ENCODE results near the gene CHL1. TPM values are rescaled to one million over a fixed set of nuclear protein-coding genes. Genes with fewer than 3 reads are reported as not detected.

The CHL1 gene
- total and polyA plus RNA-seq, 2 donors (not counting 1 experiment from before 2014, with no cell fraction given) = 6.2 to 18.0 TPM

GRCh38 chr3:249587-250262, 53.2 kb downstream of the CHL1 start:
- Histone ChIP-seq H3K9ac (ENCODE audit: low read length) (no peak overlapping the region), H2AFZ (ENCODE audit: insufficient read depth, low read depth, low read length, poor library complexity, severe bottlenecking) (no peak overlapping the region), H3K36me3 (replicated peaks in 1 of 2; ENCODE audit: control extremely low read depth in 1 of 2, control insufficient read depth in 1 of 2, extremely low read depth in 1 of 2, insufficient read depth in 2 of 2, low read length in 1 of 2) (no peaks in the 10 kb centered on the region), H3K27me3 (replicated peaks in 1 of 4; ENCODE audit: control extremely low read depth in 1 of 4, control insufficient read depth in 3 of 4, insufficient read depth in 4 of 4, low read length in 3 of 4) (no peaks in the 10 kb centered on the region), H4K20me1 (ENCODE audit: control insufficient read depth, insufficient read depth, low read length, poor library complexity, severe bottlenecking) (no peaks in the 10 kb centered on the region), H3K27ac (ENCODE audit: low read length in 2 of 2) (no peak overlapping the region), H3K4me2 (replicated peaks; ENCODE audit: low read depth, low read length, poor library complexity, severe bottlenecking) (peak overlapping the region; percentile 23), H3K4me1 (ENCODE audit: control insufficient read depth in 2 of 2, insufficient read depth in 2 of 2, low read length in 2 of 2) (peaks cover 14 to 22% of the 10 kb centered on the region in 2 donors), H3K9me3 (ENCODE audit: control extremely low read depth in 1 of 3, control insufficient read depth in 2 of 3, insufficient read depth in 1 of 3, low read length in 2 of 3) (no peaks in the 10 kb centered on the region), H3K4me3 (ENCODE audit: control extremely low read depth in 1 of 5, extremely low read depth in 1 of 5, insufficient read depth in 1 of 5, low read depth in 2 of 5, low read length in 4 of 5) (no peak overlapping the region), H3K79me2 (ENCODE audit: control insufficient read depth, insufficient read depth, low read length) (no peaks in the 10 kb centered on the region)
- no peaks in the 10 kb centered on the region for H3K27me3 Mint-ChIP-seq
- ATAC-seq (ENCODE audit: low read depth) (no peak), DNase-seq (no peak)
- H3K4me3 Mint-ChIP-seq = no peak overlapping the region
- H3K27ac Mint-ChIP-seq = no peak overlapping the region
- peaks cover 26% of the 10 kb centered on the region for H3K4me1 Mint-ChIP-seq
- H3K9me3 Mint-ChIP-seq (ENCODE audit: insufficient read depth) = no peaks in the 10 kb centered on the region
- CTCF ChIA-PET = interaction anchor here (1.3 kb wide), 1 partner anchor 104 kb away, joined by 5 read pairs; no protein-coding TSS in a partner anchor
- intact Hi-C loops (cut with micrococcal nuclease) = no loop called here
- no peak for TF ChIP-seq EZH2 (IDR thresholded peaks at IDR 0.05; ENCODE audit: borderline replicate concordance, insufficient read depth, low read depth, low read length, poor library complexity, severe bottlenecking)
- TF ChIP-seq CTCF (IDR thresholded peaks at IDR 0.05) = no peak
- POLR2A ChIA-PET = no interaction called here

- Mint-ChIP-seq H3K27me3 (no peaks in the 10 kb centered on the region), H3K4me3 (no peak overlapping the region), H3K4me1 (no peaks in the 10 kb centered on the region), H3K9me3 (ENCODE audit: insufficient read depth) (no peaks in the 10 kb centered on the region), H3K27ac (no peak overlapping the region)
- Histone ChIP-seq H3K27ac (ENCODE audit: low read length in 2 of 2) (no peak overlapping the region), H3K27me3 (replicated peaks in 1 of 4; ENCODE audit: control extremely low read depth in 1 of 4, control insufficient read depth in 3 of 4, insufficient read depth in 4 of 4, low read length in 3 of 4) (no peaks in the 10 kb centered on the region), H3K4me1 (ENCODE audit: control insufficient read depth in 2 of 2, insufficient read depth in 2 of 2, low read length in 2 of 2) (peaks cover 0 to 4% of the 10 kb centered on the region in 2 donors), H3K4me3 (ENCODE audit: control extremely low read depth in 1 of 5, extremely low read depth in 1 of 5, insufficient read depth in 1 of 5, low read depth in 2 of 5, low read length in 4 of 5) (no peak overlapping the region), H3K9ac (ENCODE audit: low read length) (no peak overlapping the region), H3K79me2 (ENCODE audit: control insufficient read depth, insufficient read depth, low read length) (no peaks in the 10 kb centered on the region), H4K20me1 (ENCODE audit: control insufficient read depth, insufficient read depth, low read length, poor library complexity, severe bottlenecking) (no peaks in the 10 kb centered on the region), H3K4me2 (replicated peaks; ENCODE audit: low read depth, low read length, poor library complexity, severe bottlenecking) (no peak overlapping the region), H3K9me3 (ENCODE audit: control extremely low read depth in 1 of 3, control insufficient read depth in 2 of 3, insufficient read depth in 1 of 3, low read length in 2 of 3) (no peaks in the 10 kb centered on the region), H2AFZ (ENCODE audit: insufficient read depth, low read depth, low read length, poor library complexity, severe bottlenecking) (no peak overlapping the region), H3K36me3 (replicated peaks in 1 of 2; ENCODE audit: control extremely low read depth in 1 of 2, control insufficient read depth in 1 of 2, extremely low read depth in 1 of 2, insufficient read depth in 2 of 2, low read length in 1 of 2) (no peaks in the 10 kb centered on the region)
- CTCF ChIA-PET = interaction anchor here (1.9 kb wide), 1 partner anchor 98 kb away, joined by 4 read pairs; no protein-coding TSS in a partner anchor
- 93% methylated on average over 3 of the region's 3 CpGs for WGBS (ENCODE audit: insufficient coverage)
- intact Hi-C loops (cut with micrococcal nuclease) = no loop called here
- ATAC-seq (ENCODE audit: low read depth) (no peak), DNase-seq (no peak)
- POLR2A ChIA-PET = no interaction called here
- TF ChIP-seq EZH2 (IDR thresholded peaks at IDR 0.05; ENCODE audit: borderline replicate concordance, insufficient read depth, low read depth, low read length, poor library complexity, severe bottlenecking) (no peak), CTCF (IDR thresholded peaks at IDR 0.05) (no peak)
Observed at GRCh38 chr3:256501-256900, 59.9 kb downstream of the CHL1 start.
